ENCODE data around the gene AIF1L. TPM values are rescaled to one million over a fixed set of nuclear protein-coding genes. Genes with fewer than 3 reads are reported as not detected.

AIF1L gene
- total and polyA plus RNA-seq, 2 of the 13 experiments (the other 11 are each of a cell fraction or from before 2014, with no cell fraction given): 12.4 to 36.5 TPM

- no peak overlapping the region for H3K27ac ChIP-seq (ENCODE audit: extremely low read length, insufficient read depth, low read length)
- WGBS (ENCODE audit: low lambda C conversion rate): 42% methylated on average over 3 of the region's 3 CpGs
- in situ Hi-C loops (cut with HindIII; ENCODE audit: extremely low pct_ligation_motif_present, low pct_unique_long_range_greater_than_20kb) (loop anchor here (10.0 kb wide), 1 partner anchor 281 kb away; no protein-coding TSS in a partner anchor), intact Hi-C loops (cut with micrococcal nuclease; ENCODE audit: unreplicated experiment) (no loop called here)
- CTCF ChIA-PET (ENCODE audit: low intra/inter-chr PET ratio, low total read pairs): no interaction called here
- FAIRE-seq (no peak), ATAC-seq (no peak), DNase-seq (ENCODE audit: low spot score) (no peak)
- peaks cover 5% of the 10 kb centered on the region; the same call in 1 of the 2 replicates for H3K4me1 ChIP-seq (ENCODE audit: insufficient read depth, low read length)
- H3K36me3 ChIP-seq (replicated peaks in 1 of 2; ENCODE audit: control insufficient read depth in 1 of 2, insufficient read depth in 2 of 2, low read length in 2 of 2): no peaks in the 10 kb centered on the region
- H3K9me3 ChIP-seq (ENCODE audit: low read length): no peaks in the 10 kb centered on the region
- H2AFZ ChIP-seq (ENCODE audit: low read length): no peak overlapping the region
- no peak overlapping the region for H3K9ac ChIP-seq (ENCODE audit: insufficient read depth, low read depth, low read length)
- H3K27me3 ChIP-seq (ENCODE audit: control insufficient read depth in 1 of 2, insufficient read depth in 2 of 2, low read length in 2 of 2): peaks cover 3 to 50% of the 10 kb centered on the region in 2 experiments; a peak in 2 of 5 replicates
- no peaks in the 10 kb centered on the region for H4K20me1 ChIP-seq (ENCODE audit: insufficient read depth, low read length)
- POLR2A ChIA-PET: no interaction called here
- H3K4me3 ChIP-seq (replicated peaks in 1 of 3; ENCODE audit: insufficient read depth in 1 of 3, low read depth in 2 of 3, low read length in 3 of 3): no peak overlapping the region
- no peaks in the 10 kb centered on the region for H3K79me2 ChIP-seq (ENCODE audit: insufficient read depth, low read length)
- no peak for TF ChIP-seq RAD51 (IDR thresholded peaks at IDR 0.05; ENCODE audit: borderline replicate concordance)
- TF ChIP-seq ZSCAN31 (CRISPR knock-in tag; IDR thresholded peaks at IDR 0.05; ENCODE audit: low read depth): no peak
- no peak for TF ChIP-seq ZNF800 (CRISPR knock-in tag; IDR thresholded peaks at IDR 0.05)
- no peak for TF ChIP-seq HNF4A (CRISPR knock-in tag; IDR thresholded peaks at IDR 0.05)
- no TSS peak for BruUV-seq (replicated peaks)
- no peak overlapping the region for H3K4me2 ChIP-seq (ENCODE audit: low read depth, low read length)
These were observed 42.4 kb upstream of the AIF1L start for GRCh38 chr9:131053896-131054295.

GRCh38 chr9:131056781-131057506 lies 39.4 kb upstream of the AIF1L start:
- Histone ChIP-seq H3K4me2 (ENCODE audit: low read depth, low read length) (no peak overlapping the region), H3K27ac (ENCODE audit: extremely low read length, insufficient read depth, low read length) (no peak overlapping the region), H3K4me1 (ENCODE audit: insufficient read depth, low read length) (peaks cover 5% of the 10 kb centered on the region; the same call in 1 of the 2 replicates), H3K27me3 (ENCODE audit: control insufficient read depth in 1 of 2, insufficient read depth in 2 of 2, low read length in 2 of 2) (peaks cover 0 to 50% of the 10 kb centered on the region in 2 experiments; a peak in 3 of 5 replicates), H4K20me1 (ENCODE audit: insufficient read depth, low read length) (no peaks in the 10 kb centered on the region), H3K4me3 (replicated peaks in 1 of 3; ENCODE audit: insufficient read depth in 1 of 3, low read depth in 2 of 3, low read length in 3 of 3) (no peak overlapping the region), H3K9ac (ENCODE audit: insufficient read depth, low read depth, low read length) (no peak overlapping the region), H3K36me3 (replicated peaks in 1 of 2; ENCODE audit: control insufficient read depth in 1 of 2, insufficient read depth in 2 of 2, low read length in 2 of 2) (no peaks in the 10 kb centered on the region), H3K79me2 (ENCODE audit: insufficient read depth, low read length) (no peaks in the 10 kb centered on the region), H3K9me3 (ENCODE audit: low read length) (no peaks in the 10 kb centered on the region), H2AFZ (ENCODE audit: low read length) (no peak overlapping the region)
- ChIA-PET POLR2A (interaction anchor here (1.2 kb wide), 1 partner anchor 69 kb away, joined by 5 read pairs; the partner anchor contains the start of gene NUP214), CTCF (ENCODE audit: low intra/inter-chr PET ratio, low total read pairs) (no interaction called here)
- in situ Hi-C loops (cut with HindIII; ENCODE audit: extremely low pct_ligation_motif_present, low pct_unique_long_range_greater_than_20kb) (loop anchor here (10.0 kb wide), 1 partner anchor 278 kb away; no protein-coding TSS in a partner anchor), intact Hi-C loops (cut with micrococcal nuclease; ENCODE audit: unreplicated experiment) (no loop called here)
- FAIRE-seq (no peak), DNase-seq (ENCODE audit: low spot score) (no peak), ATAC-seq (no peak)
- BruUV-seq (replicated peaks): no TSS peak
- WGBS (ENCODE audit: low lambda C conversion rate): 61% methylated on average over 9 of the region's 14 CpGs
- TF ChIP-seq ZBTB43 (CRISPR knock-in tag; conservative IDR thresholded peaks at IDR 0.05) (no peak), ZNF879 (CRISPR knock-in tag; IDR thresholded peaks at IDR 0.05) (no peak), NONO (IDR thresholded peaks at IDR 0.05) (no peak), NONO (CRISPR knock-in tag; conservative IDR thresholded peaks at IDR 0.05) (no peak)
- TF ChIP-seq, protein P1, sequence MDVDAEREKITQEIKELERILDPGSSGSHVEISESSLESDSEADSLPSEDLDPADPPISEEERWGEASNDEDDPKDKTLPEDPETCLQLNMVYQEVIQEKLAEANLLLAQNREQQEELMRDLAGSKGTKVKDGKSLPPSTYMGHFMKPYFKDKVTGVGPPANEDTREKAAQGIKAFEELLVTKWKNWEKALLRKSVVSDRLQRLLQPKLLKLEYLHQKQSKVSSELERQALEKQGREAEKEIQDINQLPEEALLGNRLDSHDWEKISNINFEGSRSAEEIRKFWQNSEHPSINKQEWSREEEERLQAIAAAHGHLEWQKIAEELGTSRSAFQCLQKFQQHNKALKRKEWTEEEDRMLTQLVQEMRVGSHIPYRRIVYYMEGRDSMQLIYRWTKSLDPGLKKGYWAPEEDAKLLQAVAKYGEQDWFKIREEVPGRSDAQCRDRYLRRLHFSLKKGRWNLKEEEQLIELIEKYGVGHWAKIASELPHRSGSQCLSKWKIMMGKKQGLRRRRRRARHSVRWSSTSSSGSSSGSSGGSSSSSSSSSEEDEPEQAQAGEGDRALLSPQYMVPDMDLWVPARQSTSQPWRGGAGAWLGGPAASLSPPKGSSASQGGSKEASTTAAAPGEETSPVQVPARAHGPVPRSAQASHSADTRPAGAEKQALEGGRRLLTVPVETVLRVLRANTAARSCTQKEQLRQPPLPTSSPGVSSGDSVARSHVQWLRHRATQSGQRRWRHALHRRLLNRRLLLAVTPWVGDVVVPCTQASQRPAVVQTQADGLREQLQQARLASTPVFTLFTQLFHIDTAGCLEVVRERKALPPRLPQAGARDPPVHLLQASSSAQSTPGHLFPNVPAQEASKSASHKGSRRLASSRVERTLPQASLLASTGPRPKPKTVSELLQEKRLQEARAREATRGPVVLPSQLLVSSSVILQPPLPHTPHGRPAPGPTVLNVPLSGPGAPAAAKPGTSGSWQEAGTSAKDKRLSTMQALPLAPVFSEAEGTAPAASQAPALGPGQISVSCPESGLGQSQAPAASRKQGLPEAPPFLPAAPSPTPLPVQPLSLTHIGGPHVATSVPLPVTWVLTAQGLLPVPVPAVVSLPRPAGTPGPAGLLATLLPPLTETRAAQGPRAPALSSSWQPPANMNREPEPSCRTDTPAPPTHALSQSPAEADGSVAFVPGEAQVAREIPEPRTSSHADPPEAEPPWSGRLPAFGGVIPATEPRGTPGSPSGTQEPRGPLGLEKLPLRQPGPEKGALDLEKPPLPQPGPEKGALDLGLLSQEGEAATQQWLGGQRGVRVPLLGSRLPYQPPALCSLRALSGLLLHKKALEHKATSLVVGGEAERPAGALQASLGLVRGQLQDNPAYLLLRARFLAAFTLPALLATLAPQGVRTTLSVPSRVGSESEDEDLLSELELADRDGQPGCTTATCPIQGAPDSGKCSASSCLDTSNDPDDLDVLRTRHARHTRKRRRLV (CRISPR knock-in tag; IDR thresholded peaks at IDR 0.05): no peak
